ENCODE data around the gene EDIL3. TPM values are rescaled to one million over a fixed set of nuclear protein-coding genes. Genes with fewer than 3 reads are reported as not detected.
"Not testable (repeated sequence)": the region's sequence is repeated elsewhere in the genome, so short reads cannot be mapped to it uniquely, and the experiment has no call there.

Gene EDIL3
- total RNA-seq, 4 donors from 2014 or later: 5.6 to 38.9 (median 25.6) TPM

DNA sequence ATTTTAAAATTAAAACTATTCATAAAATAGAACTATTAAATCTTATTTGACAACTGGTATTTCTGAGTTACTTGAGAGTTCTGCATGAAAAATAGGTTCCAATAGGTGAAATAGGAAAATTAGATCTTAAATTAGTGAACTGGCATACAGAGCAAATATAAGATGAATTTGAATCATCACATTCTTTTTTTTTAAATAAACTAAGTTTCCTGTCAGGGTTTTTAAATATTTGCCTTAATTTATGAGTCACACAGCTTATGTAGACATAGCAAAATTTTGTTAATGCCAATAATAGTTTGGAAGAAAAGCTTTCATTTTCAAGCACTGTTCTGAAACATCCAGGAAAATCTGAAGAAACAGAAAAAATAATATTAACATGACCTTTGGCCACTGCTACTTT, 352.4 kb downstream of the EDIL3 start:
- Histone ChIP-seq H3K4me3 (no peak overlapping the region), H3K4me1 (no peaks in the 10 kb centered on the region), H3K27me3 (no peaks in the 10 kb centered on the region), H3K27ac (no peak overlapping the region), H3K9me3 (no peaks in the 10 kb centered on the region), H3K36me3 (no peaks in the 10 kb centered on the region)
- DNase-seq: no peak
- no peak for TF ChIP-seq POLR2AphosphoS5 (IDR thresholded peaks at IDR 0.05)
- intact Hi-C loops (cut with DNase I; ENCODE audit: low total_unique reads) (no loop called here), in situ Hi-C loops (cut with MboI; ENCODE audit: low pct_ligation_motif_present in 1 of 4, low pct_unique_long_range_greater_than_20kb in 1 of 4, low sequenced_read_pairs in 3 of 4) (no loop called here)

DNA sequence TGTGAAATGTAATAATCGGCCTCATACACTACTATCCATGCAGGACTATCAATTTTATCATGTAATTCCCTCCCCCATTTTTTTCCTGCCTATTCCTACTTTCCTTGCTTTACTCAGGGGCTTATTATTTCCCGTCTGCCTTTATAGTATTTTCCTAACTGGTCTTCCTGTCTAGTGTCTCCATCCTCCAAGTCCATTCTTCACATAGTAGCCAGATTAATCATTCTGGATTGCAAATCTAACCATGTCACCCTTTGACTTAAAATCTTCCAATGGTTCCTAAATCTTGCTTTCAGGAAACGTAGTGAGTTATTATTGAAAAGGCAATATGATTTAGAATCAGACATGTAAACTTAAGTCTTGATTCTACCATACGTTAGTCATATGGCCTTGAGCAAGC, 356.6 kb downstream of the EDIL3 start:
- no peaks in the 10 kb centered on the region for H3K4me1 ChIP-seq
- in situ Hi-C loops (cut with MboI; ENCODE audit: low pct_ligation_motif_present in 1 of 4, low pct_unique_long_range_greater_than_20kb in 1 of 4, low sequenced_read_pairs in 3 of 4): no loop called here
- H3K9me3 ChIP-seq: no peaks in the 10 kb centered on the region
- no peaks in the 10 kb centered on the region for H3K27me3 ChIP-seq
- intact Hi-C loops (cut with DNase I; ENCODE audit: low total_unique reads): no loop called here
- no peak overlapping the region for H3K4me3 ChIP-seq
- 83% methylated on average over 4 of the region's 4 CpGs for WGBS, 2 donors (ENCODE audit: low coverage in 1 of 2)
- DNase-seq: no peak
- H3K27ac ChIP-seq: no peak overlapping the region
- TF ChIP-seq EP300 (IDR thresholded peaks at IDR 0.05; ENCODE audit: low read depth) (no peak), POLR2AphosphoS5 (IDR thresholded peaks at IDR 0.05) (no peak), POLR2A (IDR thresholded peaks at IDR 0.05) (no peak)
- TF ChIP-seq, protein P1, sequence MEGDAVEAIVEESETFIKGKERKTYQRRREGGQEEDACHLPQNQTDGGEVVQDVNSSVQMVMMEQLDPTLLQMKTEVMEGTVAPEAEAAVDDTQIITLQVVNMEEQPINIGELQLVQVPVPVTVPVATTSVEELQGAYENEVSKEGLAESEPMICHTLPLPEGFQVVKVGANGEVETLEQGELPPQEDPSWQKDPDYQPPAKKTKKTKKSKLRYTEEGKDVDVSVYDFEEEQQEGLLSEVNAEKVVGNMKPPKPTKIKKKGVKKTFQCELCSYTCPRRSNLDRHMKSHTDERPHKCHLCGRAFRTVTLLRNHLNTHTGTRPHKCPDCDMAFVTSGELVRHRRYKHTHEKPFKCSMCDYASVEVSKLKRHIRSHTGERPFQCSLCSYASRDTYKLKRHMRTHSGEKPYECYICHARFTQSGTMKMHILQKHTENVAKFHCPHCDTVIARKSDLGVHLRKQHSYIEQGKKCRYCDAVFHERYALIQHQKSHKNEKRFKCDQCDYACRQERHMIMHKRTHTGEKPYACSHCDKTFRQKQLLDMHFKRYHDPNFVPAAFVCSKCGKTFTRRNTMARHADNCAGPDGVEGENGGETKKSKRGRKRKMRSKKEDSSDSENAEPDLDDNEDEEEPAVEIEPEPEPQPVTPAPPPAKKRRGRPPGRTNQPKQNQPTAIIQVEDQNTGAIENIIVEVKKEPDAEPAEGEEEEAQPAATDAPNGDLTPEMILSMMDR (IDR thresholded peaks at IDR 0.05): no peak
- no peaks in the 10 kb centered on the region for H3K36me3 ChIP-seq

DNA sequence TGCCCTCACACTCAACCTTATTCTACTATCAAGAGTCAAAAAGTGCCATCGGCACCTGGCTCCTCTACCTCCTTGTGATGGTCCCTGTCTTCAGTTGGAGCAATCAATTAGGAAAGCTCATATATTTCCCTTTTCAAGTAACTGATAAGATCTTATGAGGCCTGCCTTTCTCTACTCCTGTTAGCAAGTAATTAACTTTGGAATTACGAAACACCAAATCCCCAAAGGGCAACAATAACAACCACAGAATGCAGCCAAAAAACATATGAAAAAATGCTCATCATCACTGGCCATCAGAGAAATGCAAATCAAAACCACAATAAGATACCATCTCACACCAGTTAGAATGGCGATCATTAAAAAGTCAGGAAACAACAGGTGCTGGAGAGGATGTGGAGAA, 366.2 kb downstream of the EDIL3 start:
- H3K4me1 ChIP-seq; intact Hi-C loops (cut with DNase I; ENCODE audit: low total_unique reads); H3K27me3 ChIP-seq; H3K4me3 ChIP-seq; DNase-seq; H3K9me3 ChIP-seq; H3K36me3 ChIP-seq; in situ Hi-C loops (cut with MboI; ENCODE audit: low pct_ligation_motif_present in 1 of 4, low pct_unique_long_range_greater_than_20kb in 1 of 4, low sequenced_read_pairs in 3 of 4): not testable (repeated sequence)
- H3K27ac ChIP-seq: peak overlapping the region in 1 of 4 donors; percentile 52
- WGBS, 2 donors (ENCODE audit: low coverage in 1 of 2): 83% methylated on average over 2 to 3 of the region's 3 CpGs

DNA sequence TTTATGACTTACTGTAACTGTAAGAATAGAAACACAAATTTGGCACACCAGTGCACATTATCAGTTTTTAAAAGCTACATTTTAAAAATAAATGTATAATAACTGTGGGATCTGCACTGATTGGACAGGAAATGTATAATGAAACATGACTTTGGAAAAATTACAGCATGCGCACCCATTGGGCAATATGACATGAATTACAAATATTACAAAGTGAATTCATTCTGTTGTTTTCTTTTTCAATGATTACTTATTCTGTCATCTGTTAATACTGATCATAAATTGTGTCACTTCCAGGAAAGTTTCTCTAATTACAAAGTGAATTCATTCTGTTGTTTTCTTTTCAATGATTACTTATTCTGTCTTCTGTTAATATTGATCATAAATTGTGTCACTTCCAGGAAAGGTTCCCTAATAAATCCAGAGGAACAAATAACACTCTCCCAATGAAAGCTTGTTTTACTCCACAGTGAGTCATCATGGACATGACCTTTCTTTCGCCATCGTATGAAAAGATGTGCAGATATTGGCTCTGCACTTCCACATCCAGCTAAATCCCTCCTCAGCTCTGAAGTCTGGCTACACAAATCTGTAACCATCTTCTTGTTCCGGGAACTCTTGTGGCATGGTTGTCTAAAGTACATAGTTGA, 367.0 kb downstream of the EDIL3 start:
- intact Hi-C loops (cut with DNase I; ENCODE audit: low total_unique reads): no loop called here
- 42 to 64% methylated on average over 4 of the region's 4 CpGs for WGBS, 2 donors (ENCODE audit: low coverage in 1 of 2)

DNA sequence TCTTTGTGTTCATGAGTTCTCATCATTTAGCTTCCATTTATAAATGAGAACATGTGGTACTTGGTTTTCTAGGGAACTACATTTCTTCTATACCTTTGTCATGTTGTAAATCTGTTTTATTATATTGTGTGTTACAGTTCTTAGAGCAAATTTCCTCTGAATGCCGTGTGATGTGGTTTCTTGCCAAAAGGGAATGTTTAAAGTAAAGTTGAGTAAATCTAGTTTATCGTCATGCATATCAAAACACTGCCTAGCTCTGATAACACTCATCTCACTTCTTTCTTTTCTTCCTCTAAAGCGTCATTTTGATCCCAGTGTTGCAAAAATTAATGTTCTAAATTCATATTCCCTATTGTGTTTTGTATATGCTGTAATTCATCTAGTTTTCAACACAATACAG, 368.6 kb downstream of the EDIL3 start:
- Histone ChIP-seq H3K27me3 (no peaks in the 10 kb centered on the region), H3K27ac (peak overlapping the region in 2 of 4 donors; percentile 22 to 52), H3K4me1 (no peaks in the 10 kb centered on the region), H3K36me3 (no peaks in the 10 kb centered on the region), H3K9me3 (no peaks in the 10 kb centered on the region), H3K4me3 (no peak overlapping the region)
- no peak for DNase-seq
- intact Hi-C loops (cut with DNase I; ENCODE audit: low total_unique reads): no loop called here
- TF ChIP-seq POLR2A (IDR thresholded peaks at IDR 0.05) (no peak), POLR2AphosphoS5 (IDR thresholded peaks at IDR 0.05) (no peak), EP300 (IDR thresholded peaks at IDR 0.05; ENCODE audit: low read depth) (no peak)
- TF ChIP-seq, protein P1 (IDR thresholded peaks at IDR 0.05): no peak
- in situ Hi-C loops (cut with MboI; ENCODE audit: low pct_ligation_motif_present in 1 of 4, low pct_unique_long_range_greater_than_20kb in 1 of 4, low sequenced_read_pairs in 3 of 4): no loop called here
- WGBS, 2 donors (ENCODE audit: low coverage in 1 of 2): 37 to 60% methylated on average over 3 of the region's 3 CpGs

More for the DNA sequence above, 367.0 kb downstream of the EDIL3 start:
- Histone ChIP-seq H3K9me3 (no peaks in the 10 kb centered on the region), H3K4me3 (no peak overlapping the region), H3K27ac (peak overlapping the region in 3 of 4 donors; percentile 17 to 52 (median 22)), H3K36me3 (no peaks in the 10 kb centered on the region), H3K27me3 (no peaks in the 10 kb centered on the region), H3K4me1 (no peaks in the 10 kb centered on the region)
- TF ChIP-seq, protein P1 (IDR thresholded peaks at IDR 0.05): no peak
- TF ChIP-seq EP300 (IDR thresholded peaks at IDR 0.05; ENCODE audit: low read depth) (no peak), POLR2AphosphoS5 (IDR thresholded peaks at IDR 0.05) (peak in 1 of 3 donors; percentile 6), POLR2A (IDR thresholded peaks at IDR 0.05) (no peak)
- DNase-seq: no peak
- in situ Hi-C loops (cut with MboI; ENCODE audit: low pct_ligation_motif_present in 1 of 4, low pct_unique_long_range_greater_than_20kb in 1 of 4, low sequenced_read_pairs in 3 of 4): no loop called here
